Stimulated activated effector memory CD8-positive, alpha-beta T cell treated with anti-CD3 and anti-CD28 coated beads, Interleukin-12 subunit alpha, Interleukin-12 subunit beta, amount 100 ng/mL, for 72 hours (primary cell): ENCODE data around the gene RBM47.

Experiments used
- ATAC-seq: fragments of 150-1000 bp; cut with Tn5 transposase; 2 replicates; pipeline ENCODE4 v1.10.0; 2021
- DNase-seq, 2 donors: peaks; one replicate each; pipeline ENCODE4 v3.0.0; 2021 to 2022; ENCODE audit warnings: low spot score in 2 of 2
- H3K27ac Mint-ChIP-seq: one replicate; pipeline ENCODE4 v1.8.0; 2022; ENCODE audit warnings: mild to moderate bottlenecking, mixed read lengths
- H3K36me3 Mint-ChIP-seq: one replicate; pipeline ENCODE4 v1.8.0; 2022; ENCODE audit warnings: mild to moderate bottlenecking, mixed read lengths
- H3K4me1 Mint-ChIP-seq: one replicate; pipeline ENCODE4 v1.8.0; 2022; ENCODE audit warnings: mixed read lengths
- H3K4me3 Mint-ChIP-seq: one replicate; pipeline ENCODE4 v1.8.0; 2022; ENCODE audit warnings: mild to moderate bottlenecking, mixed read lengths
- H3K9me3 Mint-ChIP-seq: one replicate; pipeline ENCODE4 v1.8.0; 2022; ENCODE audit warnings: mixed read lengths

RBM47 gene

GRCh38 chr4:40489961-40490360 is 139.7 kb downstream of the RBM47 start:
- Mint-ChIP-seq H3K27ac (no peak overlapping the region), H3K4me3 (no peak overlapping the region), H3K9me3 (no peaks in the 10 kb centered on the region), H3K36me3 (no peaks in the 10 kb centered on the region), H3K4me1 (no peaks in the 10 kb centered on the region)
- DNase-seq (no peak), ATAC-seq (no peak)

GRCh38 chr4:40486534-40486933 is 143.1 kb downstream of the RBM47 start:
- no peak overlapping the region for H3K4me3 Mint-ChIP-seq
- H3K27ac Mint-ChIP-seq = no peak overlapping the region
- no peaks in the 10 kb centered on the region for H3K36me3 Mint-ChIP-seq
- ATAC-seq (no peak), DNase-seq (no peak)
- no peaks in the 10 kb centered on the region for H3K9me3 Mint-ChIP-seq
- H3K4me1 Mint-ChIP-seq = no peaks in the 10 kb centered on the region

DNA sequence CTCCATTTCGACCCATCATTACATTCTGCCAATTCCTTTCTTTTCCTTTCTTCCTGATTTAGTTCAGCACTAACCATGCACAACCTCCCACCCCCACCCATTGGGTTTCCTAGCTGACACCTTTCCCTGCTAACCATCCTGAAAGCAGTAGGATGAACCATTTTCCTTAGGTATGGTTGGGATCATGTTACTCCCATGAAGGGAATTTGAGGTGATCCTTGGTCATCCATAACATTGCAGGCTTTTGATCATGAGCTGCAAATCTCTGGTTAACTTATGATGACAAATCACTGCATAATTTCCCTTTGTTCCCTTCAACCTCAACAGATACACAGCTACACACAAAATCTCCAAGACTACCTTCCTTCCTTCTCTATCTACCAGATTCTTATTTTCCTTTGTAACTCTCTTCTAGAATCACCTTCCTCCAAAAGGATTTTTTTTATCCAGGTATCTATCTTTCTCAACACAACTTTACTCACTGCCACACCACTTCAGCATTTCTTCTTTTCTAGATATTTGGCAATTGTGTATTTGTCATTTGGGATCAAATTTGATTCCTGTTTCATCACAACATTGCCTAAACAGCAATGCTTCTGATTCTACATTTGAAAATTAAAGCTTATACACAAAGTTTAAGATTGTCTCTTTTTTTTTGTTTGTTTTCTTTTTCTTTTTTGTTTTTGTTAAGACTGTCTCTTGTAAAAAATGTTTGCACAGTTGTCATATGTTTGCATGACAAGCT is 145.1 kb downstream of the RBM47 start:
- no peaks in the 10 kb centered on the region for H3K36me3 Mint-ChIP-seq
- ATAC-seq (no peak), DNase-seq (no peak)
- H3K9me3 Mint-ChIP-seq = no peaks in the 10 kb centered on the region
- no peak overlapping the region for H3K4me3 Mint-ChIP-seq
- H3K27ac Mint-ChIP-seq = no peak overlapping the region
- no peaks in the 10 kb centered on the region for H3K4me1 Mint-ChIP-seq

- Mint-ChIP-seq H3K9me3 (no peaks in the 10 kb centered on the region), H3K4me1 (no peaks in the 10 kb centered on the region), H3K36me3 (no peaks in the 10 kb centered on the region), H3K27ac (no peak overlapping the region), H3K4me3 (no peak overlapping the region)
- ATAC-seq (no peak), DNase-seq (no peak)
Measured at GRCh38 chr4:40482985-40483647, 146.5 kb downstream of the RBM47 start.

DNA sequence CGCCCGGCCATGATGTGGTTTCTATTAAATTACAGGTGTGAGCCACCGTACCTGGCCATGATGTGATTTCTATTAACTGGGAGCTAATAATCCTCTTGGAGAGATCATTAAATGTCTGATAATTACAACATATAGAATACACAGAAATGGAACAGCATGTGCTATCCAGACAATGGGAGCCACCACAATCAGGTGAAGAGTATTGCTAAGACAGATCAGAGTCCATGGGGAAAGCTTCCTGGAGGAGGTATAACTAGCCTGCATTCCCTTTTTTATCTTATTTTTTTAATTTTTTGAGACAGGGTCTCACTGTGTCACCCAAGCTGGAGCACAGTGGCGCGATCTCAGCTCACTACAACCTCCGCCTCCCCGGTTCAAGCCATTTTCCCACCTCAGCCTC is 147.7 kb downstream of the RBM47 start:
- H3K9me3 Mint-ChIP-seq = no peaks in the 10 kb centered on the region
- H3K4me3 Mint-ChIP-seq = no peak overlapping the region
- H3K27ac Mint-ChIP-seq = no peak overlapping the region
- H3K36me3 Mint-ChIP-seq = no peaks in the 10 kb centered on the region
- H3K4me1 Mint-ChIP-seq = no peaks in the 10 kb centered on the region
- no peak for DNase-seq
- no peak for ATAC-seq

GRCh38 chr4:40480291-40480690 is 149.4 kb downstream of the RBM47 start:
- Mint-ChIP-seq H3K27ac (no peak overlapping the region), H3K9me3 (no peaks in the 10 kb centered on the region), H3K4me3 (no peak overlapping the region), H3K4me1 (no peaks in the 10 kb centered on the region), H3K36me3 (no peaks in the 10 kb centered on the region)
- ATAC-seq (no peak), DNase-seq (no peak)

DNA sequence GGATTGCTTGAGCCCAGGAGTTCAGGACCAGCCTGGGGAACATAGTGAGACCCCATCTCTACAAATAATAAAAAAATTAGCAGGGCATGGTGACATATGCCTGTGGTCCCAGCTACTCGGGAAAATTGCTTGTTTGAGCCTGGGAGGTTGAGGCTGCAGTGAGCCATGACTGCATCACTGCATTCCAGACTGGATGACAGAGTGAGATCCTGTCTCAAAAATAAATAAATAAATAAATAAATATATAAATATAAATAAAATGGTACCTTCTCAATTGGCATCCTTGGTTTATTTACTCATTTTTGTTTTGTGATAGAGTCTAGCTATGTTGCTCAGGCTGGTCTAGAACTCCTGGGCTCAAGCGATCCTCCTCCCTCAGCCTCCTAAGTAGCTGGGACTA is 150.3 kb downstream of the RBM47 start:
- Mint-ChIP-seq H3K27ac (no peak overlapping the region), H3K4me3 (no peak overlapping the region), H3K4me1 (no peaks in the 10 kb centered on the region), H3K36me3 (no peaks in the 10 kb centered on the region), H3K9me3 (no peaks in the 10 kb centered on the region)
- DNase-seq = no peak
- no peak for ATAC-seq

GRCh38 chr4:40475609-40476008 is 154.1 kb downstream of the RBM47 start:
- no peak for DNase-seq
- H3K27ac Mint-ChIP-seq = no peak overlapping the region
- no peaks in the 10 kb centered on the region for H3K9me3 Mint-ChIP-seq
- ATAC-seq = no peak
- H3K36me3 Mint-ChIP-seq = no peaks in the 10 kb centered on the region
- no peak overlapping the region for H3K4me3 Mint-ChIP-seq
- peaks cover 5% of the 10 kb centered on the region for H3K4me1 Mint-ChIP-seq

GRCh38 chr4:40473578-40474388 is 155.9 kb downstream of the RBM47 start:
- H3K4me3 Mint-ChIP-seq = no peak overlapping the region
- H3K9me3 Mint-ChIP-seq = no peaks in the 10 kb centered on the region
- no peak for DNase-seq
- H3K36me3 Mint-ChIP-seq = no peaks in the 10 kb centered on the region
- ATAC-seq = no peak
- peaks cover 5% of the 10 kb centered on the region for H3K4me1 Mint-ChIP-seq
- no peak overlapping the region for H3K27ac Mint-ChIP-seq

GRCh38 chr4:40471923-40472322 is 157.7 kb downstream of the RBM47 start:
- no peak overlapping the region for H3K27ac Mint-ChIP-seq

DNA sequence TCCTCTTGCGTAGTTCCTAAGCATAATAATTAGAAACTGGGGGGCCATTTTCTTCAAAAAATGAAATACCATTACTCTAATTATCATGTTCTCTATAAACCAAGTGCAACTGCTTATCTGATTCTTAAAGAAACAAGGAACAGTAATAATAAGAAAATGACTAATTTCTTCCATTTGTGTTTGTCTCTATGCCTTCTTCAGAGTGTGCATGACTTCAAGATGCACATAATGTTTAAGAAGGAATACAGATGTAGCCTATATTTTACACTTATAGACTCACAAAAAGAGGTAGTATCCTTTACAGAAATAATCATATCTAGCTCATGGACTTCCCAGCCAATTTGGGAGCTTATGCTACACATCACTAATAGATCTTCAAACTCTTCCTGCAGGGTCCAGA is 162.9 kb downstream of the RBM47 start:
- H3K27ac Mint-ChIP-seq = peak overlapping the region; percentile 14
- H3K9me3 Mint-ChIP-seq = no peaks in the 10 kb centered on the region
- no peak overlapping the region for H3K4me3 Mint-ChIP-seq
- no peaks in the 10 kb centered on the region for H3K36me3 Mint-ChIP-seq
- peaks cover 3% of the 10 kb centered on the region for H3K4me1 Mint-ChIP-seq
- DNase-seq = no peak
- ATAC-seq = peak; percentile 63

More at GRCh38 chr4:40471923-40472322, 157.7 kb downstream of the RBM47 start:
- no peak for ATAC-seq
- Mint-ChIP-seq H3K4me3 (no peak overlapping the region), H3K4me1 (peaks cover 5% of the 10 kb centered on the region), H3K9me3 (no peaks in the 10 kb centered on the region), H3K36me3 (no peaks in the 10 kb centered on the region)
- DNase-seq = no peak

- Mint-ChIP-seq H3K36me3 (no peaks in the 10 kb centered on the region), H3K27ac (peak overlapping the region; percentile 43), H3K4me1 (no peaks in the 10 kb centered on the region), H3K4me3 (no peak overlapping the region), H3K9me3 (no peaks in the 10 kb centered on the region)
- ATAC-seq = no peak
- DNase-seq = no peak
Measured at GRCh38 chr4:40462326-40462725, 167.3 kb downstream of the RBM47 start.

- Mint-ChIP-seq H3K4me1 (no peaks in the 10 kb centered on the region), H3K27ac (peak overlapping the region; percentile 43), H3K9me3 (no peaks in the 10 kb centered on the region), H3K36me3 (no peaks in the 10 kb centered on the region), H3K4me3 (no peak overlapping the region)
- ATAC-seq (no peak), DNase-seq (no peak)
Measured at GRCh38 chr4:40461879-40462278, 167.8 kb downstream of the RBM47 start.

DNA sequence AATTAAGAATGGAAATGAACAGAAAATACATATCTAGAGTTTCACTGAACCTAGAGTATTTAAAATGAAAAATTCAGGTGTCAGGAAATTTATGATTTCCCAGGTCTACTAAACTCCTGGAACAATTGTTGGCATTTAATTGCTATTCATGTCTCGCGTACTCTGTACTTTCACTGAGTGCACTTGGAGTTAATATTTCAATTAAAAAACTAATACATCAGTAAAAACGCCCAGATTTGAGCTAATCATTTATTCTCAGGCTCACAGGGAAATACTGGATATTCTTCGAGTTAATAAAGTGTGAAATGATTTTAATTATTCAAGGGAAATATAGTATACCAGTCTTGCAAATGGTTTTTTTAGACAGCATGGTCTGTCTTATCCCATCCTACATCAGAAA is 168.6 kb downstream of the RBM47 start:
- Mint-ChIP-seq H3K36me3 (no peaks in the 10 kb centered on the region), H3K9me3 (no peaks in the 10 kb centered on the region), H3K27ac (no peak overlapping the region), H3K4me3 (no peak overlapping the region), H3K4me1 (no peaks in the 10 kb centered on the region)
- no peak for DNase-seq
- ATAC-seq = no peak

DNA sequence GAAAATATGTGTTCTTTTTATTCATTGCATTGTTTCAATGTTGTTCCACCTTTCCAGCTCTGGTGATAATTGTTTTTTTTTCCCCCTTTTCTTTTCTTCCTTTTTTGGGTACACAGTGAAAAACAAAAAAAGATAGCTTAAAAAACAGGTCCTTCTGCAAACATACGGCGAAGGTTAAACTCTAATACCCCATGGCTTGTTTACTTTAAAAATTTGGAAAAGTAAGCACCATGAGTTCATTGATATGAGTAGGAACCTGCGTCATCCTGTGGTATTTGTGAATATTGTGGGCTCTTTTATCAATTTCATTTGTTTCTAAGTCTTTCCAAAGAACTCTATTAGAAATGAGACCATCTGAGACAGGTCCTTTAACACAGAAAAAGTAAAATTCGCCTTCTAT is 171.0 kb downstream of the RBM47 start:
- no peak for ATAC-seq
- DNase-seq = no peak
- H3K9me3 Mint-ChIP-seq = no peaks in the 10 kb centered on the region
- no peaks in the 10 kb centered on the region for H3K36me3 Mint-ChIP-seq
- H3K27ac Mint-ChIP-seq = no peak overlapping the region
- no peak overlapping the region for H3K4me3 Mint-ChIP-seq
- no peaks in the 10 kb centered on the region for H3K4me1 Mint-ChIP-seq

GRCh38 chr4:40458109-40458508 is 171.6 kb downstream of the RBM47 start:
- H3K4me3 Mint-ChIP-seq = no peak overlapping the region
- ATAC-seq (no peak), DNase-seq (no peak)
- no peak overlapping the region for H3K27ac Mint-ChIP-seq
- no peaks in the 10 kb centered on the region for H3K4me1 Mint-ChIP-seq
- H3K9me3 Mint-ChIP-seq = no peaks in the 10 kb centered on the region
- no peaks in the 10 kb centered on the region for H3K36me3 Mint-ChIP-seq
